GM06990 (cell line): ENCODE data around the gene LDB1.

Source experiments
- DNase-seq: peaks from one replicate; pipeline ENCODE4 v3.0.0-alpha.2; 2011; ENCODE audit not compliant: insufficient read length; ENCODE audit errors: extremely low read depth
- H3K27me3 ChIP-seq: replicated peaks from 2 replicates; pipeline ENCODE4 v1.6.0; 2011; ENCODE audit warnings: low read length; ENCODE audit not compliant: control insufficient read depth, insufficient read depth
- H3K36me3 ChIP-seq: 2 replicates; pipeline ENCODE4 v1.5.1; 2011; ENCODE audit warnings: low read length; ENCODE audit not compliant: control insufficient read depth, insufficient read depth
- H3K4me3 ChIP-seq: replicated peaks from 2 replicates; pipeline ENCODE4 v1.5.1; 2011; ENCODE audit warnings: low read depth, mild to moderate bottlenecking, control low read depth, low read length
- CTCF ChIP-seq: IDR thresholded peaks from 2 replicates; pipeline ENCODE4 v1.5.1; 2011; ENCODE audit warnings: low read length, control low read depth, mild to moderate bottlenecking, inconsistent platforms; ENCODE audit not compliant: insufficient read depth, poor library complexity, severe bottlenecking

Gene LDB1

GRCh38 chr10:102122450-102122849, 2.3 kb upstream of the LDB1 start:
- no peak for TF ChIP-seq CTCF
- Histone ChIP-seq H3K4me3 (no peak overlapping the region), H3K36me3 (no peaks in the 10 kb centered on the region), H3K27me3 (no peaks in the 10 kb centered on the region)
- no peak for DNase-seq

- H3K27me3 ChIP-seq = no peaks in the 10 kb centered on the region
- H3K4me3 ChIP-seq = no peak overlapping the region
- TF ChIP-seq CTCF = no peak
- no peak for DNase-seq
- no peaks in the 10 kb centered on the region; the same call in 1 of the 2 replicates for H3K36me3 ChIP-seq
These were observed 1.7 kb upstream of the LDB1 start for GRCh38 chr10:102121739-102122372.

- no peak for DNase-seq
- no peak for TF ChIP-seq CTCF
- no peaks in the 10 kb centered on the region for H3K27me3 ChIP-seq
These were observed 997 bp upstream of the LDB1 start for GRCh38 chr10:102120991-102121738.

GRCh38 chr10:102119417-102120141, 589 bp downstream of the LDB1 start:
- Histone ChIP-seq H3K4me3 (peak overlapping the region; percentile 93), H3K36me3 (no peaks in the 10 kb centered on the region; the same call in 1 of the 2 replicates), H3K27me3 (no peaks in the 10 kb centered on the region)
- TF ChIP-seq CTCF = no peak
- DNase-seq = peak; percentile 55

More at GRCh38 chr10:102120991-102121738, 997 bp upstream of the LDB1 start:
- Histone ChIP-seq H3K36me3 (no peaks in the 10 kb centered on the region; the same call in 1 of the 2 replicates), H3K4me3 (peak overlapping the region; percentile 93)

- no peaks in the 10 kb centered on the region for H3K27me3 ChIP-seq
- no peaks in the 10 kb centered on the region; the same call in 1 of the 2 replicates for H3K36me3 ChIP-seq
- no peak for TF ChIP-seq CTCF
- peak; percentile 34 for DNase-seq
- peak overlapping the region; percentile 93 for H3K4me3 ChIP-seq
These were observed 1.3 kb downstream of the LDB1 start for GRCh38 chr10:102118867-102119266.
